Upper lobe of left lung (tissue), 4 donors: ENCODE results near the gene DNAJC18.

Experiments used
- POLR2A ChIP-seq, 4 donors: fragments of 450-650 bp; IDR thresholded peaks; one replicate each; pipeline ENCODE4 v1.5.1; 2016 to 2017; ENCODE audit warnings: antibody characterized with exemption in 4 of 4, mild to moderate bottlenecking in 2 of 4
- POLR2AphosphoS5 ChIP-seq, 2 donors: sonication (generic); formaldehyde crosslinking; IDR thresholded peaks; one replicate each; pipeline ENCODE4 v1.5.1; 2017; ENCODE audit warnings: antibody characterized with exemption in 2 of 2
- TF ChIP-seq, protein P1 (sequence below), 6 experiments: fragments of 450-650 bp in 4 of 6; fragments of 200-600 bp in 2 of 6; sonication (generic) in 2 of 6; IDR thresholded peaks; one replicate each; pipeline ENCODE4 v1.5.1; 2016 to 2019; ENCODE audit warnings: antibody characterized with exemption in 6 of 6

DNA sequence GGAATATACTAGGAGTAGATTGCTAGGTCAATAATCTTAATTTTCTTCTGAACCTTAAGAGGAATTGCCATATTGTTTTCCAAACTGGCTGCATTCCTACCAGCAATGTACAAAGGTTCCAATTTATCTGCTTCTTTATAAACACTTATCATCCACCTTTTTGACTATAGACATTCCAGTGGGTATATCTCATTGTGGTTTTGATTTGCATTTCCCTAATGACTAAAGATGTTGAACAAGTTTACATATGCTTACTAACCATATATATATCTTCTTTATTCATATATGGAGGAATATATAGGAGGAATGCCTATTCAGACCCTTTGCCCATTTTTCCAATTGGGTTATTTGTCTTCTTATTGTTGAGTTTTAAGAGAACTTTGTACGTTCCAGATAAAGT lies 7.6 kb downstream of the DNAJC18 start:
- TF ChIP-seq POLR2AphosphoS5 (IDR thresholded peaks at IDR 0.05), result no peak
- no peak for TF ChIP-seq POLR2A (IDR thresholded peaks at IDR 0.05)
- TF ChIP-seq, protein P1, sequence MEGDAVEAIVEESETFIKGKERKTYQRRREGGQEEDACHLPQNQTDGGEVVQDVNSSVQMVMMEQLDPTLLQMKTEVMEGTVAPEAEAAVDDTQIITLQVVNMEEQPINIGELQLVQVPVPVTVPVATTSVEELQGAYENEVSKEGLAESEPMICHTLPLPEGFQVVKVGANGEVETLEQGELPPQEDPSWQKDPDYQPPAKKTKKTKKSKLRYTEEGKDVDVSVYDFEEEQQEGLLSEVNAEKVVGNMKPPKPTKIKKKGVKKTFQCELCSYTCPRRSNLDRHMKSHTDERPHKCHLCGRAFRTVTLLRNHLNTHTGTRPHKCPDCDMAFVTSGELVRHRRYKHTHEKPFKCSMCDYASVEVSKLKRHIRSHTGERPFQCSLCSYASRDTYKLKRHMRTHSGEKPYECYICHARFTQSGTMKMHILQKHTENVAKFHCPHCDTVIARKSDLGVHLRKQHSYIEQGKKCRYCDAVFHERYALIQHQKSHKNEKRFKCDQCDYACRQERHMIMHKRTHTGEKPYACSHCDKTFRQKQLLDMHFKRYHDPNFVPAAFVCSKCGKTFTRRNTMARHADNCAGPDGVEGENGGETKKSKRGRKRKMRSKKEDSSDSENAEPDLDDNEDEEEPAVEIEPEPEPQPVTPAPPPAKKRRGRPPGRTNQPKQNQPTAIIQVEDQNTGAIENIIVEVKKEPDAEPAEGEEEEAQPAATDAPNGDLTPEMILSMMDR (IDR thresholded peaks at IDR 0.05), result no peak
